B cell (primary cell): ENCODE measurements around the gene ANKRD9. TPM values are rescaled to one million over a fixed set of nuclear protein-coding genes. Genes with fewer than 3 reads are reported as not detected.
A peak's percentile ranks its signal among the peaks of the same experiment; 100 is the strongest.

Experiments
- ATAC-seq: fragments of 200-7000 bp; cut with Tn5 transposase; one replicate; pipeline ENCODE4 v1.10.0; 2021; ENCODE audit warnings: low read depth, mild to moderate bottlenecking, moderate number of reproducible peaks, moderate library complexity
- CTCF ChIA-PET: fragments of 350-600 bp; sonication (Branson Sonifier 250); formaldehyde crosslinking; loops from one replicate; lab custom pipeline; 2021; ENCODE audit warnings: antibody characterized with exemption, inconsistent platforms; lab: Charles Lee
- POLR2A ChIA-PET: fragments of 350-600 bp; sonication (Branson Sonifier 250); formaldehyde crosslinking; loops from one replicate; lab custom pipeline; 2021; ENCODE audit warnings: antibody characterized with exemption; lab: Charles Lee
- DNase-seq: peaks from one replicate; pipeline ENCODE4 v3.0.0; 2013
- H2AFZ ChIP-seq: 2 replicates; pipeline ENCODE4 v1.6.1; 2012; ENCODE audit warnings: mild to moderate bottlenecking, low read depth, low read length; ENCODE audit not compliant: insufficient read depth, poor library complexity, severe bottlenecking
- H3K27ac ChIP-seq, 2 donors: 1 replicate in 1 of 2; 2 replicates in 1 of 2; pipeline ENCODE4 v1.5.1; 2012 to 2013; ENCODE audit warnings: low read length in 2 of 2, mild to moderate bottlenecking in 2 of 2, moderate library complexity in 1 of 2
- H3K27me3 ChIP-seq, 4 experiments: fragments of 200-600 bp in 1 of 4; sonication (generic) in 1 of 4; replicated peaks in 1 of 4; 1 replicate in 2 of 4; 2 replicates in 2 of 4; pipeline versions ENCODE4 v1.6.1 to v1.7.0; 2013 to 2016; ENCODE audit warnings: low read length in 3 of 4, mild to moderate bottlenecking in 2 of 4, mixed read lengths in 1 of 4, moderate library complexity in 1 of 4; ENCODE audit not compliant: insufficient read depth in 4 of 4, control insufficient read depth in 3 of 4; ENCODE audit errors: control extremely low read depth in 1 of 4
- H3K36me3 ChIP-seq, 2 experiments: replicated peaks in 1 of 2; 1 replicate in 1 of 2; 2 replicates in 1 of 2; pipeline versions ENCODE4 v1.6.1 to v1.7.1; 2013; ENCODE audit warnings: low read length in 1 of 2; ENCODE audit not compliant: insufficient read depth in 2 of 2, control insufficient read depth in 1 of 2; ENCODE audit errors: control extremely low read depth in 1 of 2, extremely low read depth in 1 of 2
- H3K4me1 ChIP-seq, 2 donors: fragments of 200-600 bp in 1 of 2; sonication (generic) in 1 of 2; 1 replicate in 1 of 2; 2 replicates in 1 of 2; pipeline versions ENCODE4 v1.5.1 to v1.6.1; 2013 to 2017; ENCODE audit warnings: low read length in 2 of 2; ENCODE audit not compliant: control insufficient read depth in 2 of 2, insufficient read depth in 2 of 2
- H3K4me2 ChIP-seq: replicated peaks from 2 replicates; pipeline ENCODE3; 2012; ENCODE audit warnings: mild to moderate bottlenecking, low read depth, low read length; ENCODE audit not compliant: poor library complexity, severe bottlenecking
- H3K4me3 ChIP-seq, 5 experiments: fragments of 200-600 bp in 1 of 5; sonication (generic) in 1 of 5; 1 replicate in 3 of 5; 2 replicates in 2 of 5; pipeline versions ENCODE4 v1.5.1 to v1.7.0; 2011 to 2016; ENCODE audit warnings: low read length in 4 of 5, mild to moderate bottlenecking in 4 of 5, low read depth in 2 of 5, control low read depth in 1 of 5, moderate library complexity in 1 of 5; ENCODE audit not compliant: insufficient read depth in 1 of 5; ENCODE audit errors: control extremely low read depth in 1 of 5, extremely low read depth in 1 of 5
- H3K79me2 ChIP-seq: fragments of 200-600 bp; sonication (generic); one replicate; pipeline ENCODE4 v1.6.0; 2016; ENCODE audit warnings: low read length; ENCODE audit not compliant: control insufficient read depth, insufficient read depth
- H3K9ac ChIP-seq: fragments of 200-600 bp; sonication (generic); 2 replicates; pipeline ENCODE4 v1.6.1; 2017; ENCODE audit warnings: mild to moderate bottlenecking, low read length, moderate library complexity
- H3K9me3 ChIP-seq, 3 donors: one replicate each; pipeline versions ENCODE4 v1.6.1 to v1.7.1; 2013; ENCODE audit warnings: low read length in 2 of 3; ENCODE audit not compliant: control insufficient read depth in 2 of 3, insufficient read depth in 1 of 3; ENCODE audit errors: control extremely low read depth in 1 of 3
- H4K20me1 ChIP-seq: 2 replicates; pipeline ENCODE4 v1.6.0; 2012; ENCODE audit warnings: mild to moderate bottlenecking, low read length; ENCODE audit not compliant: insufficient read depth, control insufficient read depth, poor library complexity, severe bottlenecking
- H3K27ac Mint-ChIP-seq: one replicate; pipeline ENCODE4 v1.8.0; 2021; ENCODE audit warnings: mixed read lengths
- H3K27me3 Mint-ChIP-seq: one replicate; pipeline ENCODE4 v1.8.0; 2021; ENCODE audit warnings: mixed read lengths
- H3K4me1 Mint-ChIP-seq: one replicate; pipeline ENCODE4 v1.8.0; 2021; ENCODE audit warnings: mixed read lengths
- H3K4me3 Mint-ChIP-seq: one replicate; pipeline ENCODE4 v1.8.0; 2021; ENCODE audit warnings: mixed read lengths
- H3K9me3 Mint-ChIP-seq: one replicate; pipeline ENCODE4 v1.8.0; 2022; ENCODE audit warnings: mixed read lengths; ENCODE audit not compliant: insufficient read depth
- CTCF ChIP-seq: fragments of 200-600 bp; IDR thresholded peaks from one replicate; pipeline ENCODE4 v1.8.0; 2022; ENCODE audit warnings: antibody characterized with exemption, mild to moderate bottlenecking
- EZH2 ChIP-seq: IDR thresholded peaks from 2 replicates; pipeline ENCODE4 v1.6.1; 2012; ENCODE audit warnings: borderline replicate concordance, low read depth, mild to moderate bottlenecking, moderate library complexity, low read length; ENCODE audit not compliant: insufficient read depth, poor library complexity, severe bottlenecking
- WGBS: methylation state at CpG from one replicate; pipeline ENCODE4 v1.1.5; 2013; ENCODE audit warnings: missing lambda C conversion rate; ENCODE audit not compliant: insufficient coverage; 5-methylcytosine and 5-hydroxymethylcytosine counted together
- intact Hi-C: fragments of 100-400 bp; cut with micrococcal nuclease; formaldehyde crosslinking; loops from one replicate; pipeline ENCODE4 v1.10.0; 2022
- polyA plus RNA-seq: library from polyadenylated mRNA; depleted of rRNA; stranded (reverse); fragments of >200 nt; gene quantifications from 2 replicates; pipeline ENCODE4 v1.2.3, GENCODE V29; 2012
- total RNA-seq, 2 donors: library from RNA; stranded (reverse); fragments of 120-200 nt in 1 of 2; gene quantifications; 1 replicate in 1 of 2; 2 replicates in 1 of 2; pipeline versions ENCODE4 v1.2.3 to v1.2.4, GENCODE V29; 2013 to 2022

Gene ANKRD9
- total and polyA plus RNA-seq, 2 donors (not counting 1 experiment from before 2014, with no cell fraction given) = 1.4 to 1.5 TPM

- Mint-ChIP-seq H3K27me3 (peaks cover 15% of the 10 kb centered on the region), H3K4me1 (peaks cover 7% of the 10 kb centered on the region), H3K27ac (peak overlapping the region; percentile 72), H3K4me3 (peak overlapping the region; percentile 88), H3K9me3 (no peaks in the 10 kb centered on the region)
- DNase-seq = peak; percentile 41
- ChIA-PET POLR2A (interaction anchor here (0.6 kb wide), 2 partner anchors 508 to 691 kb away, joined by 7 read pairs; no protein-coding TSS in a partner anchor), CTCF (interaction anchor here (1.2 to 7.3 kb wide), 2 partner anchors 11 to 79 kb away, joined by 3 to 118 read pairs; no protein-coding TSS in a partner anchor)
- intact Hi-C loops = loop anchor here (5.0 kb wide), 1 partner anchor 555 kb away; the partner anchor contains the start of gene DYNC1H1
- Histone ChIP-seq H3K9me3 (peaks cover 0 to 3% (median 0%) of the 10 kb centered on the region in 3 donors), H2AFZ (peak overlapping the region; percentile 84), H3K27ac (no peak overlapping the region), H3K9ac (peak overlapping the region; percentile 72), H3K27me3 (peaks cover 0 to 30% (median 3%) of the 10 kb centered on the region in 4 experiments), H4K20me1 (no peaks in the 10 kb centered on the region), H3K36me3 (no peaks in the 10 kb centered on the region), H3K4me3 (peak overlapping the region in 4 of 5 experiments; percentile 9 to 64 (median 52)), H3K4me2 (peak overlapping the region; percentile 97), H3K79me2 (no peaks in the 10 kb centered on the region), H3K4me1 (peaks cover 10 to 12% of the 10 kb centered on the region in 2 donors)
- WGBS = 31% methylated on average over 36 of the region's 37 CpGs
- ATAC-seq = peak; percentile 11
- TF ChIP-seq CTCF (no peak), EZH2 (no peak)
These were observed 8.0 kb upstream of the ANKRD9 start for GRCh38 chr14:102517392-102518062.
